ENCODE data around the gene A3GALT2. TPM values are rescaled to one million over a fixed set of nuclear protein-coding genes. Genes with fewer than 3 reads are reported as not detected.

The A3GALT2 gene
- total and polyA plus RNA-seq, 2 donors: not detected

DNA sequence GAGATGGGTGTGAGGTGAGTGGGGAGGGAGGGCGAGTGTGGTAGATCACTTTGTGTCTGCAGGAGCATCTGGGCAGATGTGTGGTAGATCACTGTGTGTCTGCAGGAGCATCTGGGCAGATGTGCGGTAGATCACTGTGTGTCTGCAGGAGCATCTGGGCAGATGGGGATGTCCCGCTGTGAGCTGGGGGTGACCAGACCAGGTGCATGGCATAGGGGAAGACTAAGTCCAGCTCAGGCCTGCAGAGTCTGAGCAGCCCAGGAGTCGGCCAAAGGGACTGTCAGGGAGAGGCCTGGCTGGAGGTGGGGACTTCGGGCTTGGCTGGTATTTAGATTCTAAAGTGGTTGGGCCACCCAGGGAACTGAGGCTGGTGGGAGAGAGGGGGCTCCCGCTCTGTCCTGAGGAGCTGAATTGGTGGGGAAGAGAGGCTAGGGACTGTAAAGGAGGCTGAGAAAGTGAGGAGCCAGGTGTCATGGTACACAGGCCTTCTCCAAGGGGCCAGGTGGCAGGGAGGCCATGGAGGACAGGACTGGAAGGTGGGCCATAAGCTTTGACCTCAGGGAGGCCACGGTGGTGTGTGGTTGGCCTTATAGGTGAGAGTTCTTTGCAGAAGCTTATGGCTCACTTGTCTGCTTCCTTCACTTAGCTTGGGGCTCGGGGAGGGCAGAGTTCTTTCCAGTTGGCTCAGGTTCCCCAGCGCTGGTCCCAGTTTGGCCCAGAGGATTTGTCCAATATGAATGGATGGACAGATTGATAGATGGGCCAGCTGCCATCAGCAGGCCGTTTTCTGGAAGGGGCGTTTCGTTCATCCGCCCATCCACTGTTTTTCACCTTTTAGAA is 49.0 kb downstream of the A3GALT2 start:
- H3K4me1 ChIP-seq (ENCODE audit: control insufficient read depth in 2 of 2, insufficient read depth in 2 of 2, low read length in 2 of 2): no peaks in the 10 kb centered on the region
- H3K36me3 ChIP-seq (ENCODE audit: control insufficient read depth in 2 of 2, insufficient read depth in 2 of 2, low read length in 1 of 2): peaks cover 19 to 36% of the 10 kb centered on the region in 2 donors
- no peaks in the 10 kb centered on the region for H3K9me3 ChIP-seq (ENCODE audit: control insufficient read depth in 2 of 2, insufficient read depth in 1 of 2, low read length in 1 of 2)
- no peak overlapping the region for H3K4me3 ChIP-seq (ENCODE audit: low read length in 2 of 2)
- no peak for DNase-seq (ENCODE audit: low read depth in 6 of 9, low spot score in 9 of 9)
- WGBS: 96% methylated on average over 13 of the region's 13 CpGs
- no peak overlapping the region for H3K27ac ChIP-seq (ENCODE audit: low read depth in 1 of 2, low read length in 1 of 2)
- H3K27me3 ChIP-seq (ENCODE audit: control insufficient read depth in 2 of 2, insufficient read depth in 1 of 2, low read length in 1 of 2): no peaks in the 10 kb centered on the region

DNA sequence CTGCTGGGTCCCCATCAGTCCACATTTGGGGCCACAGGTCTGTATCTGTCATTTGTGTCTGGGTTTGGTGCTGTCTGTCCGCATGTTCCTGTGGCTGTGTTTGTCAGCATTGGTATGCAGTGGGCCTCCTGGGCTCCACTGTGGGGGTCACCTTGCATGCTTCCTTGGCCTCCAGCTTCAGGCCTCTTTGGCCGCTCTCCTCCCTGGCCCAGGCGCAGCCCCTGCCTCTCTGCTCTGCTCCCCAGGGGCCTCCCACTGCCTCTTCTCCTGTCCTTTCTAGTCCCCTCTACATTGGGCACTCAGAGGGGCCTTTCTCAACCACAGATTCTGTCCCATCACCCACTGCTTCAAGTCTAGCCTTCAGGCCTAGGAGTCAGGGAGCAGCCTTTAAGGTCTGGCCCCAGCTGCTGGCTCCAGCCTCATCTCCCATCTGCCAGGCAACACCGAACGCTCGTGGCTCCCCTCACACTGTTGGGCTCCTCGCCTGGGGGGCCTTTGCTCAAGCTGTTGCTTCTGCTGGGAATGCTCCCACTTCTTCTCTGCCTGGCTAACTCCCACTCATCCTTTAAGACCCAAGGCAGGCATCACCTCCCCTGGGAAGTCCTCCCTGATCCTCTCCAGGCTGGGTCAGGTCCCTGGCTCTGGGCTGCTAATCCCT is 50.0 kb downstream of the A3GALT2 start:
- no peaks in the 10 kb centered on the region for H3K4me1 ChIP-seq (ENCODE audit: control insufficient read depth in 2 of 2, insufficient read depth in 2 of 2, low read length in 2 of 2)
- no peaks in the 10 kb centered on the region for H3K27me3 ChIP-seq (ENCODE audit: control insufficient read depth in 2 of 2, insufficient read depth in 1 of 2, low read length in 1 of 2)
- no peaks in the 10 kb centered on the region for H3K9me3 ChIP-seq (ENCODE audit: control insufficient read depth in 2 of 2, insufficient read depth in 1 of 2, low read length in 1 of 2)
- H3K36me3 ChIP-seq (ENCODE audit: control insufficient read depth in 2 of 2, insufficient read depth in 2 of 2, low read length in 1 of 2): peaks cover 19 to 29% of the 10 kb centered on the region in 2 donors
- H3K4me3 ChIP-seq (ENCODE audit: low read length in 2 of 2): no peak overlapping the region
- DNase-seq (ENCODE audit: low read depth in 6 of 9, low spot score in 9 of 9): no peak
- 95% methylated on average over 7 of the region's 7 CpGs for WGBS
- no peak overlapping the region for H3K27ac ChIP-seq (ENCODE audit: low read depth in 1 of 2, low read length in 1 of 2)

DNA sequence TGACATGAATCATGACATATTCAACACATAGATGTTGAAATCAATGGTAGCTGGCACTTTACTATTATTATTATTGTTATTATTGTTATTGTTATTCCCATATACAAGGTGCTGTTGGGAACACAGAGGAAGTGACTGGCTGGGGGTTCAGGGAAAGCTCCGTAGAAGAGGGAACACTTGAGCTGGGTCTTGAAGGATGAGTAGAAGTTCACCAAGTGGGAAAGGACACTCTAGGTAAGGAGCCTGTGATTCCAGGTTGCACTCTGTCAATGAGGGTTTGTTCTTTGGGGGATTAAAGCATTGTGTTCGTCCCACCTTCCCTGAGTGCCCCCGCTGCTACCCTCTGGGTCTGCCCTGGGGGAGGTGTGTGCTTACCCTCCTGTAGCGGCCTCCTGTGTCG is 50.5 kb downstream of the A3GALT2 start:
- H3K27ac ChIP-seq (ENCODE audit: low read depth in 1 of 2, low read length in 1 of 2): no peak overlapping the region
- H3K36me3 ChIP-seq (ENCODE audit: control insufficient read depth in 2 of 2, insufficient read depth in 2 of 2, low read length in 1 of 2): peaks cover 20 to 26% of the 10 kb centered on the region in 2 donors
- WGBS: 92% methylated on average over 5 of the region's 5 CpGs

DNA sequence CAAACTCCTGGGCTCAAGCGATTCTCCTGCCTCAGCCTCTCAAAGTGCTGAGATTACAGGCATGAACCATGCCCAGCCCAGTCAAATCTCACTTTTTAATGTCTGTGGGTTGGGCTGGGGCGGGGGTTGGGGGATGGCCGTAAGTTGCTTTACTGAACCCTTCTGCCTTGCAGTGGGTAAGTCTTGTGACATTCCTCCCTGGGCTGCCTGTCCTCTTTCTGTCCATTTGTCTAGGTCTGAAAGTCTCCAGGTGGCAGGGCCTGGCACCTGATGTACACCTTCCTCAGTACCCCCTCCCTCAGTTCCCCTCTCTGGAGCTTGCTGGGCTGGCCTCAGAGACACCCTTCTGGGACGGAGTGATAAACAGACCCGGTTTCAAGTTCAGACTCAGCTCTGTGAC is 51.3 kb downstream of the A3GALT2 start:
- 80% methylated on average over 5 of the region's 5 CpGs for WGBS
- Histone ChIP-seq H3K27ac (ENCODE audit: low read depth in 1 of 2, low read length in 1 of 2) (no peak overlapping the region), H3K27me3 (ENCODE audit: control insufficient read depth in 2 of 2, insufficient read depth in 1 of 2, low read length in 1 of 2) (no peaks in the 10 kb centered on the region), H3K36me3 (ENCODE audit: control insufficient read depth in 2 of 2, insufficient read depth in 2 of 2, low read length in 1 of 2) (peaks cover 20 to 26% of the 10 kb centered on the region in 2 donors), H3K9me3 (ENCODE audit: control insufficient read depth in 2 of 2, insufficient read depth in 1 of 2, low read length in 1 of 2) (no peaks in the 10 kb centered on the region), H3K4me3 (ENCODE audit: low read length in 2 of 2) (no peak overlapping the region), H3K4me1 (ENCODE audit: control insufficient read depth in 2 of 2, insufficient read depth in 2 of 2, low read length in 2 of 2) (no peaks in the 10 kb centered on the region)
- no peak for DNase-seq (ENCODE audit: low read depth in 6 of 9, low spot score in 9 of 9)

More for the DNA sequence above, 50.5 kb downstream of the A3GALT2 start:
- no peak overlapping the region for H3K4me3 ChIP-seq (ENCODE audit: low read length in 2 of 2)
- no peaks in the 10 kb centered on the region for H3K27me3 ChIP-seq (ENCODE audit: control insufficient read depth in 2 of 2, insufficient read depth in 1 of 2, low read length in 1 of 2)
- no peaks in the 10 kb centered on the region for H3K4me1 ChIP-seq (ENCODE audit: control insufficient read depth in 2 of 2, insufficient read depth in 2 of 2, low read length in 2 of 2)
- H3K9me3 ChIP-seq (ENCODE audit: control insufficient read depth in 2 of 2, insufficient read depth in 1 of 2, low read length in 1 of 2): no peaks in the 10 kb centered on the region
- DNase-seq (ENCODE audit: low read depth in 6 of 9, low spot score in 9 of 9): no peak

DNA sequence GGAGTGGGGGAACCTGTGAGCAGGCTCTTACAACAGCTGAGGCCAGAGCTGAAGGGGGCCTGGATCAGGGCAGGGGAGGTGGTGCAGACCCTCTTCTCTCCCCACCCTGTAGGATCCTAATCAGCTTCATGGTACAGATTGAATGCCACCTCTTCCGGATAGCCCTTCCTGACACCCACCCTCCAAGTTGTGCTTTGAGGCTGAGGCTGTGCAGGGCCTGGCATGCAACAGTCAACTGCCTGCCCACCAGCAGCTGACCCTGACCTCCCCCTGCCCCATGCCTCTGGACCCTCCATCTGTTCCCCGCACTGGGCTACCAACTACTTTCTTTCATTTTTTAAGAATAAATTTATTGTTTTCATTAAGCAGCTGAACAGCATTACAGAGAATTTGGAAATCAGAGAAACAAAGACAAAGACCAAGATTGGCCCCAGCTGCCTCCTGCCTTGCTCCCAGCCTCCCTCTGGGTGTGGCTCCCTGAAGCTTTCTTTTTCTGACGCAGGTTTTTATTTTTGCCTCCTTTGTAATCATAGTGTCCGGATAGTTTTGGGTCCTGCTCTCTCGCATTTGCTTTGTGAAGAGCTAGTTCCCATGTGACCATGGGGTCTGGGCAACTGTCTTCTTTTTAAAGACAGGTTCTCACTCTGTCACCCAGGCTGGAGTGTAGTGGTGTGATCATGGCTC is 51.8 kb downstream of the A3GALT2 start:
- Histone ChIP-seq H3K4me1 (ENCODE audit: control insufficient read depth in 2 of 2, insufficient read depth in 2 of 2, low read length in 2 of 2) (no peaks in the 10 kb centered on the region), H3K4me3 (ENCODE audit: low read length in 2 of 2) (no peak overlapping the region), H3K36me3 (ENCODE audit: control insufficient read depth in 2 of 2, insufficient read depth in 2 of 2, low read length in 1 of 2) (peaks cover 20 to 26% of the 10 kb centered on the region in 2 donors)

DNA sequence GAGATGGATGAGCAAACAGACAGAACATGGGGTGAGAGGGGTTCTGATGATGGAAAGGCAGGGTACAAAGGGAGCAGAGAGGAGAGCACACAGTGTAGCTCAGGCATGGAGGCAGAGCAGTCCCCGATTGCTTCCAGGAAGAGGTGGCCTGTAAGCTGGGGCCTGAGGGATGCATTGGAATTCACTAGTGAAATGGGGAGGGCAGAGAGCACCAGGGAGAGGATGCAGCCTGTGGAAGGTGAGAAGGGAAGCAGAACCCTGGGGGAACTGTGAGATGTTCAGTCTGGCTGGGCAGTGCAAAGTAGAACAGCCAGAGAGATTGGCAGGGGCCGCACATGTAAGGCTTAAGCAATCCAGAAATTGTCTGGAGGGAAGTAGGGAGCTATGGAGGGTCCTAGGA is 52.4 kb downstream of the A3GALT2 start:
- no peak for DNase-seq (ENCODE audit: low read depth in 6 of 9, low spot score in 9 of 9)
- 99% methylated on average over 2 of the region's 2 CpGs for WGBS
- no peaks in the 10 kb centered on the region for H3K9me3 ChIP-seq (ENCODE audit: control insufficient read depth in 2 of 2, insufficient read depth in 1 of 2, low read length in 1 of 2)
- H3K36me3 ChIP-seq (ENCODE audit: control insufficient read depth in 2 of 2, insufficient read depth in 2 of 2, low read length in 1 of 2): peaks cover 20 to 26% of the 10 kb centered on the region in 2 donors
- H3K4me3 ChIP-seq (ENCODE audit: low read length in 2 of 2): no peak overlapping the region
- H3K27me3 ChIP-seq (ENCODE audit: control insufficient read depth in 2 of 2, insufficient read depth in 1 of 2, low read length in 1 of 2): no peaks in the 10 kb centered on the region
- H3K4me1 ChIP-seq (ENCODE audit: control insufficient read depth in 2 of 2, insufficient read depth in 2 of 2, low read length in 2 of 2): no peaks in the 10 kb centered on the region
- no peak overlapping the region for H3K27ac ChIP-seq (ENCODE audit: low read depth in 1 of 2, low read length in 1 of 2)

More for the DNA sequence above, 51.8 kb downstream of the A3GALT2 start:
- H3K27me3 ChIP-seq (ENCODE audit: control insufficient read depth in 2 of 2, insufficient read depth in 1 of 2, low read length in 1 of 2): no peaks in the 10 kb centered on the region
- DNase-seq (ENCODE audit: low read depth in 6 of 9, low spot score in 9 of 9): no peak
- no peaks in the 10 kb centered on the region for H3K9me3 ChIP-seq (ENCODE audit: control insufficient read depth in 2 of 2, insufficient read depth in 1 of 2, low read length in 1 of 2)
- H3K27ac ChIP-seq (ENCODE audit: low read depth in 1 of 2, low read length in 1 of 2): no peak overlapping the region
- WGBS: 95% methylated on average over 5 of the region's 5 CpGs

DNA sequence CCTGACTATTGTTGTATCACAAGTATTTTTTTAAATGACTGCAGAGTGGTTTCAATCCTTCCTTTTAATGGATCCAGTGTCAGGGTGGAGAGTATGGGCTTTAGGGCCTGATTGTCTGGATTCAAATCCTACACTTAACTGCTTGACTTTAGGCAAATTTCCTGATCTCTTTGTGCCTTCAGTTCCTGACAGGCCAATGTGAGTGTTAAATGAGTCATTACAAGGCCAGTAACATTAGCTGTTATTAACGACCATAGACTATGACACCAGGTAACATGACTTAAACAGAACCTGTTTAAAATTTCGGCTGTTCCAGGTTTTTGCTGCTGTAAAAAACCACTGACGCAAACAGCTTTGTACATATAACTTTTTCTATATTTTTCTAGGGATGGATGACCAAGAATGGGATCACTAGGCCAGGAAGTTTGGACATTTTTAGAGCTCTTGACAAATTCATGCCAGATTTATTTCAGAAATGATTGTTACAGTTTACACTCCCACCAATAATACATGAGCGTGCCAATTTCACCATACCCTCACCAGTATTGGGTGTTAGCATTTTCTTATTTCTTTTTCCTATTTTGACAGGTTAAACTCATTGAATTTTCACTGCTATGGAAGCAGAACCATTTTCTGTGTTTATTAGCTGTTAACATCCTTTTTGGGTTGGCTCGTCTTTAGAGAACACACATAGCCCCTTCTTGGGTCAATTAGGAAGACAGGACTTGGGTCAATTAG is 53.3 kb downstream of the A3GALT2 start:
- H3K27ac ChIP-seq (ENCODE audit: low read depth in 1 of 2, low read length in 1 of 2): no peak overlapping the region
- peaks cover 24 to 30% of the 10 kb centered on the region in 2 donors for H3K36me3 ChIP-seq (ENCODE audit: control insufficient read depth in 2 of 2, insufficient read depth in 2 of 2, low read length in 1 of 2)
- WGBS: 98% methylated on average over 5 of the region's 5 CpGs
- H3K9me3 ChIP-seq (ENCODE audit: control insufficient read depth in 2 of 2, insufficient read depth in 1 of 2, low read length in 1 of 2): no peaks in the 10 kb centered on the region
- no peak overlapping the region for H3K4me3 ChIP-seq (ENCODE audit: low read length in 2 of 2)
- H3K4me1 ChIP-seq (ENCODE audit: control insufficient read depth in 2 of 2, insufficient read depth in 2 of 2, low read length in 2 of 2): no peaks in the 10 kb centered on the region
- DNase-seq (ENCODE audit: low read depth in 6 of 9, low spot score in 9 of 9): no peak
- no peaks in the 10 kb centered on the region for H3K27me3 ChIP-seq (ENCODE audit: control insufficient read depth in 2 of 2, insufficient read depth in 1 of 2, low read length in 1 of 2)

DNA sequence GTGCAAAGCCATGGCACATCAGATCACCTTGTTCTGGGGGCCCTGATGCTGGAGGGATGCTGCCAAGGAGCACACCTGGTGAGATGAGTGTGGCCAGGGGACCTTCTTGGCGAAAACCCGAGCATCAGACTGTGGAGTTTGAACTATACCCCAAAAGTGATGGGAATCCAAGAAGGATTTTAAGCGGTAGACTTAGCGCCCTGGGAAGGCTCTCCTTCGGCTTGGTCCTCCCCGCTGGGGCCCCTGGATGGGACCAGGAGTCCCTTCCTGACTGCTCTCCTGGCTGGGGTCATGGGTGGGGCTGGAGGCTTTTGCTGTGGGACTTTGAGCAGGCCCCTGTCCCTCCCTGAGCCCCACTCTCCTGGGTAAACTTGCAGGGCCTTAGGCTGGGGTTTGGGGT is 54.1 kb downstream of the A3GALT2 start:
- no peaks in the 10 kb centered on the region for H3K27me3 ChIP-seq (ENCODE audit: control insufficient read depth in 2 of 2, insufficient read depth in 1 of 2, low read length in 1 of 2)
- H3K4me3 ChIP-seq (ENCODE audit: low read length in 2 of 2): no peak overlapping the region
- H3K27ac ChIP-seq (ENCODE audit: low read depth in 1 of 2, low read length in 1 of 2): no peak overlapping the region
- no peaks in the 10 kb centered on the region for H3K4me1 ChIP-seq (ENCODE audit: control insufficient read depth in 2 of 2, insufficient read depth in 2 of 2, low read length in 2 of 2)
- peaks cover 24 to 26% of the 10 kb centered on the region in 2 donors for H3K36me3 ChIP-seq (ENCODE audit: control insufficient read depth in 2 of 2, insufficient read depth in 2 of 2, low read length in 1 of 2)
- WGBS: 97% methylated on average over 6 of the region's 6 CpGs
- no peak for DNase-seq (ENCODE audit: low read depth in 6 of 9, low spot score in 9 of 9)
- no peaks in the 10 kb centered on the region for H3K9me3 ChIP-seq (ENCODE audit: control insufficient read depth in 2 of 2, insufficient read depth in 1 of 2, low read length in 1 of 2)

Measured in thymus (tissue), 11 donors.